ENCODE measurements around the gene HEG1.

Gene HEG1

GRCh38 chr3:124952282-124952855 is 103.4 kb downstream of the HEG1 start:
- no peak for DNase-seq (ENCODE audit: low read depth in 2 of 2)

GRCh38 chr3:124951511-124952281 is 104.1 kb downstream of the HEG1 start:
- no peak for DNase-seq (ENCODE audit: low read depth in 2 of 2)

- DNase-seq (ENCODE audit: low read depth in 2 of 2), result no peak
Measured at GRCh38 chr3:124950026-124950425, 105.8 kb downstream of the HEG1 start.

GRCh38 chr3:124942613-124943012 is 113.2 kb downstream of the HEG1 start:
- no peak for DNase-seq (ENCODE audit: low read depth in 2 of 2)

GRCh38 chr3:124941771-124942170 is 114.0 kb downstream of the HEG1 start:
- DNase-seq (ENCODE audit: low read depth in 2 of 2), result no peak

GRCh38 chr3:124939661-124940060 is 116.1 kb downstream of the HEG1 start:
- no peak for DNase-seq (ENCODE audit: low read depth in 2 of 2)

- no peak for DNase-seq (ENCODE audit: low read depth in 2 of 2)
Measured at GRCh38 chr3:124938896-124939295, 116.9 kb downstream of the HEG1 start.

GRCh38 chr3:124937049-124937448 is 118.7 kb downstream of the HEG1 start:
- no peak for DNase-seq (ENCODE audit: low read depth in 2 of 2)

GRCh38 chr3:124935794-124936542 is 119.8 kb downstream of the HEG1 start:
- DNase-seq (ENCODE audit: low read depth in 2 of 2), result no peak

- DNase-seq (ENCODE audit: low read depth in 2 of 2), result no peak
Measured at GRCh38 chr3:124935264-124935663, 120.5 kb downstream of the HEG1 start.

GRCh38 chr3:124934577-124934976 is 121.2 kb downstream of the HEG1 start, which contains the start of gene MUC13:
Gene MUC13, minus strand, starts transcription at chr3:124934751. Its CDS starts 39 bp downstream, at chr3:124934712.
- no peak for DNase-seq (ENCODE audit: low read depth in 2 of 2)

- peak; percentile 32 to 44 for DNase-seq (ENCODE audit: low read depth in 2 of 2)
Measured at GRCh38 chr3:124928333-124929202, 127.2 kb downstream of the HEG1 start.

GRCh38 chr3:124927574-124928045 is 128.2 kb downstream of the HEG1 start:
- DNase-seq (ENCODE audit: low read depth in 2 of 2), result no peak

GRCh38 chr3:124926426-124927101 is 129.2 kb downstream of the HEG1 start:
- DNase-seq (ENCODE audit: low read depth in 2 of 2), result no peak

GRCh38 chr3:124924741-124925140 is 131.1 kb downstream of the HEG1 start:
- no peak for DNase-seq (ENCODE audit: low read depth in 2 of 2)

GRCh38 chr3:124923833-124924232 is 132.0 kb downstream of the HEG1 start:
- DNase-seq (ENCODE audit: low read depth in 2 of 2), result no peak

- no peak for DNase-seq (ENCODE audit: low read depth in 2 of 2)
Measured at GRCh38 chr3:124920718-124921117, 135.1 kb downstream of the HEG1 start.

GRCh38 chr3:124919756-124920155 is 136.0 kb downstream of the HEG1 start:
- no peak for DNase-seq (ENCODE audit: low read depth in 2 of 2)

GRCh38 chr3:124918524-124918923 is 137.3 kb downstream of the HEG1 start:
- DNase-seq (ENCODE audit: low read depth in 2 of 2), result no peak

- DNase-seq (ENCODE audit: low read depth in 2 of 2), result no peak
Measured at GRCh38 chr3:124916837-124917409, 138.9 kb downstream of the HEG1 start.
